ENCODE results near the gene RSKR. TPM values are rescaled to one million over a fixed set of nuclear protein-coding genes. Genes with fewer than 3 reads are reported as not detected.
A peak's percentile ranks its signal among the peaks of the same experiment; 100 is the strongest.

RSKR gene
- total RNA-seq, 1 experiment from 2014 or later: 18.9 TPM

- intact Hi-C loops (cut with micrococcal nuclease): loop anchor here (1.0 kb wide), 1 partner anchor 119 kb away; no protein-coding TSS in a partner anchor
- no peak for TF ChIP-seq POLR2AphosphoS5 (IDR thresholded peaks at IDR 0.05; ENCODE audit: low read depth, low read length)
- no peak for TF ChIP-seq POLR2A (IDR thresholded peaks at IDR 0.05; ENCODE audit: borderline replicate concordance, extremely low read depth, insufficient read depth, insufficient read length)
- TF ChIP-seq RAD21 (IDR thresholded peaks at IDR 0.05; ENCODE audit: low read depth): peak; percentile 52
- TF ChIP-seq JUND (IDR thresholded peaks at IDR 0.05): no peak
- peak; percentile 42 to 84 (median 82); a peak in 5 of 6 replicates for TF ChIP-seq CTCF (IDR thresholded peaks at IDR 0.05 in 2 of 3, conservative IDR thresholded peaks at IDR 0.05 in 1 of 3; ENCODE audit: borderline replicate concordance in 1 of 3, insufficient read depth in 1 of 3, low read depth in 2 of 3, low read length in 2 of 3)
- no peak for TF ChIP-seq YY1 (IDR thresholded peaks at IDR 0.05; ENCODE audit: extremely low read depth, insufficient replicate concordance, low read depth, low read length)
- no peak for TF ChIP-seq EZH2 (IDR thresholded peaks at IDR 0.05)
- TF ChIP-seq SP1 (IDR thresholded peaks at IDR 0.05; ENCODE audit: low read depth): no peak
- TF ChIP-seq ZBTB33 (IDR thresholded peaks at IDR 0.05; ENCODE audit: extremely low read depth, insufficient replicate concordance, low read length): no peak
- no peak for TF ChIP-seq ZFX (IDR thresholded peaks at IDR 0.05)
- TF ChIP-seq SIN3A (IDR thresholded peaks at IDR 0.05; ENCODE audit: low read depth): no peak
- TF ChIP-seq SRF (IDR thresholded peaks at IDR 0.05; ENCODE audit: low read depth): no peak
- no peak for TF ChIP-seq ATF3 (IDR thresholded peaks at IDR 0.05)
- TF ChIP-seq EZH2phosphoT487 (IDR thresholded peaks at IDR 0.05; ENCODE audit: borderline replicate concordance): no peak
- CTCF ChIA-PET: interaction anchor here (1.0 to 1.5 kb wide), 3 partner anchors 11 to 17 kb away, joined by 3 read pairs; no protein-coding TSS in a partner anchor
- RAD21 ChIA-PET (ENCODE audit: low non-redundant PET in 1 of 2, low total read pairs in 2 of 2, uncharacterized antibody in 2 of 2, unreplicated experiment in 2 of 2): no interaction called here
- H3K79me2 ChIP-seq (ENCODE audit: insufficient read depth, low read length): no peaks in the 10 kb centered on the region
- peak; percentile 84 for ATAC-seq
- H3K9ac ChIP-seq (ENCODE audit: low read length): no peak overlapping the region
- H2AFZ ChIP-seq (ENCODE audit: low read depth, low read length, poor library complexity, severe bottlenecking): no peak overlapping the region
- no peak for DNase-seq (ENCODE audit: low read depth, low spot score)
- no peak overlapping the region for H3K4me3 ChIP-seq (replicated peaks in 1 of 2; ENCODE audit: low read depth in 1 of 2, low read length in 2 of 2)
- H3K27me3 ChIP-seq (ENCODE audit: insufficient read depth, low read length): no peaks in the 10 kb centered on the region
- H3K9me2 ChIP-seq (ENCODE audit: insufficient read depth): no peaks in the 10 kb centered on the region
- H3K27ac ChIP-seq (ENCODE audit: low read depth, low read length): no peak overlapping the region
- POLR2A ChIA-PET: no interaction called here
- H4K20me1 ChIP-seq (ENCODE audit: insufficient read depth): no peaks in the 10 kb centered on the region
- no TSS peak for BruUV-seq (replicated peaks)
- peaks cover 43 to 56% of the 10 kb centered on the region in 2 experiments for H3K36me3 ChIP-seq (ENCODE audit: control insufficient read depth in 1 of 2, insufficient read depth in 2 of 2, low read length in 2 of 2)
- H3K4me1 ChIP-seq (ENCODE audit: control insufficient read depth in 1 of 2, insufficient read depth in 2 of 2, low read length in 2 of 2): no peaks in the 10 kb centered on the region
- H3K9me3 ChIP-seq (ENCODE audit: control insufficient read depth in 1 of 2, insufficient read depth in 1 of 2, low read depth in 1 of 2, low read length in 2 of 2): no peaks in the 10 kb centered on the region
- H3K4me2 ChIP-seq (ENCODE audit: low read length): no peak overlapping the region
Measured at GRCh38 chr17:28612936-28613872, 781 bp downstream of the RSKR start.

All from HCT116 (cell line).